ENCODE data around the gene FSTL5.

DNA sequence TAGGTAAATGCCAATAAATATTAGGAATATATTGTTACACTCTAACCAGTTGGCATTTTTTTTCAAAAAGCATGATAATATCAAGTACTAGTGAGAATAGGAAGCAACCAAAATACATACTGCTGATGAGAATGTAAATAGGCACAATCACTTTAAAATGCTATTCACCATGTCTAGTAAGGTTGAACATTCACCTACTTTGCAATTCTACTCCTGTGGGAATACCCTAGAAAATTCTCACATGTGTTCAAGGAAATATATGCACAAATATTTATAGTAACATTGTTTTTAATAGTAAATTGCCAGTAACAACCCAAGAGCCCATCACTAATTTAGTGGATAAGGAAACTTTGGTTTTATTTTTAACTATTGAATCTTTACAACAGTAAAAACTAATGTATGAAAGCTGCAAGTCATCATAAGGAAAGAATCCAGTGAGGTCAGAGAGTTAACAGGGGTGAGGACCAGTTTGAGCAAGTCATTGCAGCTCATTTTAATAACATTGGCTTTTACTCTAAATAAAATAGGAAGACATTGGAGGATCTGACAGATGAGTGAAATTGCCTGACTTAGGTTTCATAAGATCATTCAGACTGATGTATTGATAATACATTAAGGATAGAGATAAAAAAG lies 23.6 kb downstream of the FSTL5 start:
- TF ChIP-seq FOXJ3 (CRISPR knock-in tag; IDR thresholded peaks at IDR 0.05; ENCODE audit: borderline replicate concordance) (no peak), CTCF (IDR thresholded peaks at IDR 0.05) (no peak), SMAD4 (CRISPR knock-in tag; IDR thresholded peaks at IDR 0.05) (no peak), ZNF263 (CRISPR knock-in tag; IDR thresholded peaks at IDR 0.05; ENCODE audit: low read depth) (no peak), ARID4B (CRISPR knock-in tag; IDR thresholded peaks at IDR 0.05; ENCODE audit: borderline replicate concordance) (no peak), USF2 (CRISPR knock-in tag; IDR thresholded peaks at IDR 0.05) (no peak), ETV6 (CRISPR knock-in tag; IDR thresholded peaks at IDR 0.05) (no peak), HMGA2 (CRISPR knock-in tag; IDR thresholded peaks at IDR 0.05) (no peak), EMX1 (CRISPR knock-in tag; IDR thresholded peaks at IDR 0.05) (no peak), ESRRA (CRISPR knock-in tag; IDR thresholded peaks at IDR 0.05; ENCODE audit: borderline replicate concordance) (no peak), RELA (CRISPR knock-in tag; IDR thresholded peaks at IDR 0.05; ENCODE audit: borderline replicate concordance) (no peak)
- TF ChIP-seq, protein P1, sequence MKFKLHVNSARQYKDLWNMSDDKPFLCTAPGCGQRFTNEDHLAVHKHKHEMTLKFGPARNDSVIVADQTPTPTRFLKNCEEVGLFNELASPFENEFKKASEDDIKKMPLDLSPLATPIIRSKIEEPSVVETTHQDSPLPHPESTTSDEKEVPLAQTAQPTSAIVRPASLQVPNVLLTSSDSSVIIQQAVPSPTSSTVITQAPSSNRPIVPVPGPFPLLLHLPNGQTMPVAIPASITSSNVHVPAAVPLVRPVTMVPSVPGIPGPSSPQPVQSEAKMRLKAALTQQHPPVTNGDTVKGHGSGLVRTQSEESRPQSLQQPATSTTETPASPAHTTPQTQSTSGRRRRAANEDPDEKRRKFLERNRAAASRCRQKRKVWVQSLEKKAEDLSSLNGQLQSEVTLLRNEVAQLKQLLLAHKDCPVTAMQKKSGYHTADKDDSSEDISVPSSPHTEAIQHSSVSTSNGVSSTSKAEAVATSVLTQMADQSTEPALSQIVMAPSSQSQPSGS (CRISPR knock-in tag; IDR thresholded peaks at IDR 0.05; ENCODE audit: borderline replicate concordance, low read depth): no peak
- TF ChIP-seq, protein P2, sequence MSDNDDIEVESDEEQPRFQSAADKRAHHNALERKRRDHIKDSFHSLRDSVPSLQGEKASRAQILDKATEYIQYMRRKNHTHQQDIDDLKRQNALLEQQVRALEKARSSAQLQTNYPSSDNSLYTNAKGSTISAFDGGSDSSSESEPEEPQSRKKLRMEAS (CRISPR knock-in tag; IDR thresholded peaks at IDR 0.05): no peak
